GM23338 (cell line): ENCODE data around the gene S1PR3. TPM values are rescaled to one million over a fixed set of nuclear protein-coding genes. Genes with fewer than 3 reads are reported as not detected.

Experiments
- ATAC-seq: fragments of 200-7000 bp; cut with Tn5 transposase; 3 replicates; pipeline ENCODE4 v1.9.1; 2020
- DNase-seq: peaks from one replicate; pipeline ENCODE4 v3.0.0-alpha.2; 2015; ENCODE audit warnings: low spot score
- H2AFZ ChIP-seq: fragments of 200-600 bp; sonication (generic); 2 replicates; pipeline ENCODE4 v1.8.0; 2016; ENCODE audit warnings: antibody characterized with exemption, mild to moderate bottlenecking, moderate library complexity
- H3F3A ChIP-seq: fragments of 200-600 bp; sonication (generic); replicated peaks from 2 replicates; pipeline ENCODE4 v1.8.0; 2017; ENCODE audit warnings: antibody characterized with exemption, mixed run types, low read depth
- H3K27ac ChIP-seq: fragments of 200-600 bp; sonication (generic); 2 replicates; pipeline ENCODE4 v1.6.1; 2016; ENCODE audit warnings: low read depth
- H3K27me3 ChIP-seq: fragments of 200-600 bp; sonication (generic); 2 replicates; pipeline ENCODE4 v1.8.0; 2016; ENCODE audit warnings: mild to moderate bottlenecking, mixed run types, moderate library complexity; ENCODE audit not compliant: insufficient read depth
- H3K36me3 ChIP-seq: fragments of 200-600 bp; sonication (generic); 2 replicates; pipeline ENCODE4 v1.8.0; 2016; ENCODE audit warnings: mild to moderate bottlenecking; ENCODE audit not compliant: insufficient read depth
- H3K4me1 ChIP-seq: fragments of 200-600 bp; sonication (generic); 2 replicates; pipeline ENCODE4 v1.8.0; 2016; ENCODE audit warnings: mild to moderate bottlenecking, moderate library complexity; ENCODE audit not compliant: insufficient read depth
- H3K4me2 ChIP-seq: fragments of 200-600 bp; sonication (generic); 2 replicates; pipeline ENCODE4 v1.7.1; 2017; ENCODE audit warnings: mixed run types
- H3K4me3 ChIP-seq: fragments of 200-600 bp; sonication (generic); 2 replicates; pipeline ENCODE4 v1.6.1; 2016; ENCODE audit warnings: mixed run types
- H3K79me2 ChIP-seq: fragments of 200-600 bp; sonication (generic); replicated peaks from 2 replicates; pipeline ENCODE4 v1.8.0; 2017; ENCODE audit warnings: mild to moderate bottlenecking; ENCODE audit not compliant: insufficient read depth
- H3K9me2 ChIP-seq: fragments of 200-600 bp; sonication (generic); 2 replicates; pipeline ENCODE4 v1.8.0; 2017; ENCODE audit not compliant: insufficient read depth
- H4K20me1 ChIP-seq: fragments of 200-600 bp; sonication (generic); replicated peaks from 2 replicates; pipeline ENCODE4 v1.8.0; 2017; ENCODE audit warnings: mild to moderate bottlenecking; ENCODE audit not compliant: insufficient read depth
- H3K27ac Mint-ChIP-seq: 2 replicates; pipeline ENCODE4 v1.8.0; 2020; ENCODE audit warnings: inconsistent platforms, mild to moderate bottlenecking, moderate library complexity, mixed read lengths
- H3K27me3 Mint-ChIP-seq: 3 replicates; pipeline ENCODE4 v1.8.0; 2022; ENCODE audit warnings: low read depth, mild to moderate bottlenecking, moderate library complexity, mixed read lengths, inconsistent platforms; ENCODE audit not compliant: insufficient read depth, poor library complexity
- H3K36me3 Mint-ChIP-seq: 3 replicates; pipeline ENCODE4 v1.8.0; 2021; ENCODE audit warnings: low read depth, mild to moderate bottlenecking, inconsistent platforms, moderate library complexity, mixed read lengths
- H3K4me1 Mint-ChIP-seq: 3 replicates; pipeline ENCODE4 v1.8.0; 2020; ENCODE audit warnings: mild to moderate bottlenecking, inconsistent platforms, mixed read lengths
- H3K4me3 Mint-ChIP-seq: 3 replicates; pipeline ENCODE4 v1.8.0; 2021; ENCODE audit warnings: moderate library complexity, mild to moderate bottlenecking, inconsistent platforms, mixed read lengths
- H3K9me3 Mint-ChIP-seq: 3 replicates; pipeline ENCODE4 v1.8.0; 2020; ENCODE audit warnings: moderate library complexity, mild to moderate bottlenecking, inconsistent platforms, mixed read lengths
- CREB1 ChIP-seq: fragments of 250-450 bp; sonication (Bioruptor Pico); IDR thresholded peaks from 2 replicates; pipeline ENCODE4 v1.5.0; 2020; ENCODE audit warnings: low read depth, mild to moderate bottlenecking, moderate library complexity
- ETS1 ChIP-seq: IDR thresholded peaks from 2 replicates; pipeline ENCODE4 v1.6.1; 2016; ENCODE audit warnings: antibody characterized with exemption
- EZH2 ChIP-seq: fragments of 200-600 bp; sonication (generic); IDR thresholded peaks from one replicate; pipeline ENCODE4 v1.8.0; 2017; ENCODE audit warnings: antibody characterized with exemption, mild to moderate bottlenecking, low read depth; ENCODE audit not compliant: unreplicated experiment
- EZH2phosphoT487 ChIP-seq: fragments of 200-600 bp; sonication (generic); IDR thresholded peaks from one replicate; pipeline ENCODE4 v1.8.1; 2018; ENCODE audit warnings: antibody characterized with exemption; ENCODE audit not compliant: unreplicated experiment
- JUNB ChIP-seq: IDR thresholded peaks from one replicate; pipeline ENCODE4 v1.6.1; 2016; ENCODE audit warnings: antibody characterized with exemption; ENCODE audit not compliant: unreplicated experiment
- NANOG ChIP-seq: IDR thresholded peaks from 2 replicates; pipeline ENCODE4 v1.6.1; 2016; ENCODE audit warnings: antibody characterized with exemption, borderline replicate concordance
- POLR2AphosphoS5 ChIP-seq: IDR thresholded peaks from 2 replicates; pipeline ENCODE4 v1.6.1; 2016; ENCODE audit warnings: antibody characterized with exemption, low read depth
- ZNF114 ChIP-seq: fragments of 250-450 bp; sonication (Bioruptor Pico); IDR thresholded peaks from 2 replicates; pipeline ENCODE4 v1.5.0; 2020; ENCODE audit warnings: mild to moderate bottlenecking, moderate library complexity
- ZNF331 ChIP-seq: fragments of 250-450 bp; sonication (Bioruptor Pico); IDR thresholded peaks from 2 replicates; pipeline ENCODE4 v1.5.0; 2020; ENCODE audit warnings: low read depth, mild to moderate bottlenecking, moderate library complexity
- polyA plus RNA-seq: library from polyadenylated mRNA; unstranded; fragments of >200 nt; fragmentation: Nextera tagmentation; extraction: Ambion mirVana; gene quantifications from 2 replicates; pipeline ENCODE4 v1.2.1, GENCODE V29; 2016
- total RNA-seq: library from RNA; depleted of rRNA; stranded (reverse); fragments of >200 nt; shearing (Covaris generic); gene quantifications from 2 replicates; pipeline ENCODE4 v1.2.3, GENCODE V29; 2014
- TF ChIP-seq, protein P1 (sequence below): IDR thresholded peaks from one replicate; pipeline ENCODE4 v1.6.1; 2018; ENCODE audit warnings: antibody characterized with exemption; ENCODE audit not compliant: unreplicated experiment
- TF ChIP-seq, protein P2 (sequence below), 2 experiments: fragments of 200-600 bp in 1 of 2; sonication (generic) in 1 of 2; conservative IDR thresholded peaks; 2 replicates each; pipeline versions ENCODE4 v1.5.1 to v1.6.1; 2016 to 2017; ENCODE audit warnings: antibody characterized with exemption in 2 of 2, low read depth in 2 of 2, mild to moderate bottlenecking in 2 of 2, moderate library complexity in 1 of 2
- TF ChIP-seq, protein P3 (sequence below): fragments of 250-450 bp; sonication (Bioruptor Pico); IDR thresholded peaks from 2 replicates; pipeline ENCODE4 v1.5.0; 2020; ENCODE audit warnings: mild to moderate bottlenecking, moderate library complexity

Gene S1PR3
- total and polyA plus RNA-seq, 2 experiments from 2014 or later, result 2.1 to 7.6 TPM

DNA sequence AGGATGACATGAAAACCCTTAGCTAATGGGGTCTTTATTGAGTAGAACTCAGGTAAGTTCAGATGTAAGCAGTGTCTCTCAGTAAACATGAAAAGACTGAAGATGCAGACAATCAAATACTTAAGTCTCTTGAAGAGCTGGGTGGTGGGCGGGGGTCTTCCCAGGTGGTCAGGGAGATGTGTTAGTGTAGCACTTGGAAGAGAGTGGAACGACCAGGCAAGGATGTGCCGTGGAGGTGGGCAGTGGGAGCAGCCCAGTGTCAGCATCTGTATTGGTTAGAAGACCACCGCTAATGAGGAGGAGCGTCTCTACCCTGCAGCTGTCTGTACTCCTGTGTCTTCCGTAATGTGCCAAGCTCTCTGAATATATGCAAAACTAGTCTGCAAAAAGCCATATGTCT, 4.4 kb downstream of the S1PR3 start:
- Mint-ChIP-seq H3K4me1 (peaks cover 16% of the 10 kb centered on the region), H3K4me3 (no peak overlapping the region), H3K36me3 (no peaks in the 10 kb centered on the region), H3K27ac (no peak overlapping the region), H3K9me3 (no peaks in the 10 kb centered on the region), H3K27me3 (peaks cover 5% of the 10 kb centered on the region)
- Histone ChIP-seq H3K4me3 (no peak overlapping the region), H3K79me2 (peaks cover 17% of the 10 kb centered on the region), H3K4me2 (no peak overlapping the region), H3F3A (no peaks in the 10 kb centered on the region), H3K9me2 (no peaks in the 10 kb centered on the region), H3K4me1 (peaks cover 17% of the 10 kb centered on the region), H4K20me1 (peaks cover 4% of the 10 kb centered on the region; the same call in 1 of the 2 replicates), H2AFZ (no peak overlapping the region), H3K27ac (no peak overlapping the region), H3K27me3 (peaks cover 10% of the 10 kb centered on the region; the same call in 1 of the 2 replicates), H3K36me3 (no peaks in the 10 kb centered on the region; the same call in none of the 2 replicates)
- DNase-seq (no peak), ATAC-seq (no peak)
- TF ChIP-seq, protein P1, sequence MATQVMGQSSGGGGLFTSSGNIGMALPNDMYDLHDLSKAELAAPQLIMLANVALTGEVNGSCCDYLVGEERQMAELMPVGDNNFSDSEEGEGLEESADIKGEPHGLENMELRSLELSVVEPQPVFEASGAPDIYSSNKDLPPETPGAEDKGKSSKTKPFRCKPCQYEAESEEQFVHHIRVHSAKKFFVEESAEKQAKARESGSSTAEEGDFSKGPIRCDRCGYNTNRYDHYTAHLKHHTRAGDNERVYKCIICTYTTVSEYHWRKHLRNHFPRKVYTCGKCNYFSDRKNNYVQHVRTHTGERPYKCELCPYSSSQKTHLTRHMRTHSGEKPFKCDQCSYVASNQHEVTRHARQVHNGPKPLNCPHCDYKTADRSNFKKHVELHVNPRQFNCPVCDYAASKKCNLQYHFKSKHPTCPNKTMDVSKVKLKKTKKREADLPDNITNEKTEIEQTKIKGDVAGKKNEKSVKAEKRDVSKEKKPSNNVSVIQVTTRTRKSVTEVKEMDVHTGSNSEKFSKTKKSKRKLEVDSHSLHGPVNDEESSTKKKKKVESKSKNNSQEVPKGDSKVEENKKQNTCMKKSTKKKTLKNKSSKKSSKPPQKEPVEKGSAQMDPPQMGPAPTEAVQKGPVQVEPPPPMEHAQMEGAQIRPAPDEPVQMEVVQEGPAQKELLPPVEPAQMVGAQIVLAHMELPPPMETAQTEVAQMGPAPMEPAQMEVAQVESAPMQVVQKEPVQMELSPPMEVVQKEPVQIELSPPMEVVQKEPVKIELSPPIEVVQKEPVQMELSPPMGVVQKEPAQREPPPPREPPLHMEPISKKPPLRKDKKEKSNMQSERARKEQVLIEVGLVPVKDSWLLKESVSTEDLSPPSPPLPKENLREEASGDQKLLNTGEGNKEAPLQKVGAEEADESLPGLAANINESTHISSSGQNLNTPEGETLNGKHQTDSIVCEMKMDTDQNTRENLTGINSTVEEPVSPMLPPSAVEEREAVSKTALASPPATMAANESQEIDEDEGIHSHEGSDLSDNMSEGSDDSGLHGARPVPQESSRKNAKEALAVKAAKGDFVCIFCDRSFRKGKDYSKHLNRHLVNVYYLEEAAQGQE, result no peak
- no peak for TF ChIP-seq CREB1
- TF ChIP-seq ETS1, result no peak
- TF ChIP-seq, protein P2, sequence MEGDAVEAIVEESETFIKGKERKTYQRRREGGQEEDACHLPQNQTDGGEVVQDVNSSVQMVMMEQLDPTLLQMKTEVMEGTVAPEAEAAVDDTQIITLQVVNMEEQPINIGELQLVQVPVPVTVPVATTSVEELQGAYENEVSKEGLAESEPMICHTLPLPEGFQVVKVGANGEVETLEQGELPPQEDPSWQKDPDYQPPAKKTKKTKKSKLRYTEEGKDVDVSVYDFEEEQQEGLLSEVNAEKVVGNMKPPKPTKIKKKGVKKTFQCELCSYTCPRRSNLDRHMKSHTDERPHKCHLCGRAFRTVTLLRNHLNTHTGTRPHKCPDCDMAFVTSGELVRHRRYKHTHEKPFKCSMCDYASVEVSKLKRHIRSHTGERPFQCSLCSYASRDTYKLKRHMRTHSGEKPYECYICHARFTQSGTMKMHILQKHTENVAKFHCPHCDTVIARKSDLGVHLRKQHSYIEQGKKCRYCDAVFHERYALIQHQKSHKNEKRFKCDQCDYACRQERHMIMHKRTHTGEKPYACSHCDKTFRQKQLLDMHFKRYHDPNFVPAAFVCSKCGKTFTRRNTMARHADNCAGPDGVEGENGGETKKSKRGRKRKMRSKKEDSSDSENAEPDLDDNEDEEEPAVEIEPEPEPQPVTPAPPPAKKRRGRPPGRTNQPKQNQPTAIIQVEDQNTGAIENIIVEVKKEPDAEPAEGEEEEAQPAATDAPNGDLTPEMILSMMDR (conservative IDR thresholded peaks at IDR 0.05; ENCODE audit: low read depth in 2 of 2), result no peak
- TF ChIP-seq ZNF114 (CRISPR knock-in tag), result no peak
- no peak for TF ChIP-seq EZH2
- TF ChIP-seq POLR2AphosphoS5, result no peak
- TF ChIP-seq, protein P3, sequence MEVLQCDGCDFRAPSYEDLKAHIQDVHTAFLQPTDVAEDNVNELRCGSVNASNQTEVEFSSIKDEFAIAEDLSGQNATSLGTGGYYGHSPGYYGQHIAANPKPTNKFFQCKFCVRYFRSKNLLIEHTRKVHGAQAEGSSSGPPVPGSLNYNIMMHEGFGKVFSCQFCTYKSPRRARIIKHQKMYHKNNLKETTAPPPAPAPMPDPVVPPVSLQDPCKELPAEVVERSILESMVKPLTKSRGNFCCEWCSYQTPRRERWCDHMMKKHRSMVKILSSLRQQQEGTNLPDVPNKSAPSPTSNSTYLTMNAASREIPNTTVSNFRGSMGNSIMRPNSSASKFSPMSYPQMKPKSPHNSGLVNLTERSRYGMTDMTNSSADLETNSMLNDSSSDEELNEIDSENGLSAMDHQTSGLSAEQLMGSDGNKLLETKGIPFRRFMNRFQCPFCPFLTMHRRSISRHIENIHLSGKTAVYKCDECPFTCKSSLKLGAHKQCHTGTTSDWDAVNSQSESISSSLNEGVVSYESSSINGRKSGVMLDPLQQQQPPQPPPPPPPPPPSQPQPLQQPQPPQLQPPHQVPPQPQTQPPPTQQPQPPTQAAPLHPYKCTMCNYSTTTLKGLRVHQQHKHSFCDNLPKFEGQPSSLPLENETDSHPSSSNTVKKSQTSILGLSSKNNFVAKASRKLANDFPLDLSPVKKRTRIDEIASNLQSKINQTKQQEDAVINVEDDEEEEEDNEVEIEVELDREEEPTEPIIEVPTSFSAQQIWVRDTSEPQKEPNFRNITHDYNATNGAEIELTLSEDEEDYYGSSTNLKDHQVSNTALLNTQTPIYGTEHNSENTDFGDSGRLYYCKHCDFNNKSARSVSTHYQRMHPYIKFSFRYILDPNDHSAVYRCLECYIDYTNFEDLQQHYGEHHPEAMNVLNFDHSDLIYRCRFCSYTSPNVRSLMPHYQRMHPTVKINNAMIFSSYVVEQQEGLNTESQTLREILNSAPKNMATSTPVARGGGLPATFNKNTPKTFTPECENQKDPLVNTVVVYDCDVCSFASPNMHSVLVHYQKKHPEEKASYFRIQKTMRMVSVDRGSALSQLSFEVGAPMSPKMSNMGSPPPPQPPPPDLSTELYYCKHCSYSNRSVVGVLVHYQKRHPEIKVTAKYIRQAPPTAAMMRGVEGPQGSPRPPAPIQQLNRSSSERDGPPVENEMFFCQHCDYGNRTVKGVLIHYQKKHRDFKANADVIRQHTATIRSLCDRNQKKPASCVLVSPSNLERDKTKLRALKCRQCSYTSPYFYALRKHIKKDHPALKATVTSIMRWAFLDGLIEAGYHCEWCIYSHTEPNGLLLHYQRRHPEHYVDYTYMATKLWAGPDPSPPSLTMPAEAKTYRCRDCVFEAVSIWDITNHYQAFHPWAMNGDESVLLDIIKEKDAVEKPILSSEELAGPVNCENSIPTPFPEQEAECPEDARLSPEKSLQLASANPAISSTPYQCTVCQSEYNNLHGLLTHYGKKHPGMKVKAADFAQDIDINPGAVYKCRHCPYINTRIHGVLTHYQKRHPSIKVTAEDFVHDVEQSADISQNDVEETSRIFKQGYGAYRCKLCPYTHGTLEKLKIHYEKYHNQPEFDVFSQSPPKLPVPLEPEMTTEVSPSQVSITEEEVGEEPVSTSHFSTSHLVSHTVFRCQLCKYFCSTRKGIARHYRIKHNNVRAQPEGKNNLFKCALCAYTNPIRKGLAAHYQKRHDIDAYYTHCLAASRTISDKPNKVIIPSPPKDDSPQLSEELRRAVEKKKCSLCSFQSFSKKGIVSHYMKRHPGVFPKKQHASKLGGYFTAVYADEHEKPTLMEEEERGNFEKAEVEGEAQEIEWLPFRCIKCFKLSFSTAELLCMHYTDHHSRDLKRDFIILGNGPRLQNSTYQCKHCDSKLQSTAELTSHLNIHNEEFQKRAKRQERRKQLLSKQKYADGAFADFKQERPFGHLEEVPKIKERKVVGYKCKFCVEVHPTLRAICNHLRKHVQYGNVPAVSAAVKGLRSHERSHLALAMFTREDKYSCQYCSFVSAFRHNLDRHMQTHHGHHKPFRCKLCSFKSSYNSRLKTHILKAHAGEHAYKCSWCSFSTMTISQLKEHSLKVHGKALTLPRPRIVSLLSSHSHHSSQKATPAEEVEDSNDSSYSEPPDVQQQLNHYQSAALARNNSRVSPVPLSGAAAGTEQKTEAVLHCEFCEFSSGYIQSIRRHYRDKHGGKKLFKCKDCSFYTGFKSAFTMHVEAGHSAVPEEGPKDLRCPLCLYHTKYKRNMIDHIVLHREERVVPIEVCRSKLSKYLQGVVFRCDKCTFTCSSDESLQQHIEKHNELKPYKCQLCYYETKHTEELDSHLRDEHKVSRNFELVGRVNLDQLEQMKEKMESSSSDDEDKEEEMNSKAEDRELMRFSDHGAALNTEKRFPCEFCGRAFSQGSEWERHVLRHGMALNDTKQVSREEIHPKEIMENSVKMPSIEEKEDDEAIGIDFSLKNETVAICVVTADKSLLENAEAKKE (CRISPR knock-in tag), result no peak
- TF ChIP-seq ZNF331 (CRISPR knock-in tag), result no peak
- no peak for TF ChIP-seq EZH2phosphoT487
- TF ChIP-seq NANOG, result no peak
- TF ChIP-seq JUNB, result no peak
